Measurements from ENCODE around the gene UGT1A4.

Gene UGT1A4

DNA sequence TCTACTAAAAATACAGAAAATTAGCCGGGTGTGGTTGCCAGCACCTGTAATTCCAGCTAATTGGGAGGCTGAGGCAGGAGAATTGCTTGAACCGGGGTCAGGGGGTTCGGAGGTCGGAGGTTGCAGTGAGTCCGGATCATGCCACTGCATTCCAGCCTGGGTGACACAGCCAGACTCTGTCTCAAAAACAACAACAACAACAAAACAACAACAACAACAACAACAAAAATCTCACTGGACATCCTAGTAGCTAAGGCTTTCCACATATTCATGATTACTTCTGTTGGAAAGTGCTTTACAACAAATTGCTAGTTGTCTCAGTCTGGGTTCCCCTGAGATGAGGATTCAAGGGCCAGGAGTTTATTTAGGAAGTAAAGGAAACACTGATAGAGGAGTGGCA lies 55.3 kb downstream of the UGT1A4 start:
- H3K4me1 ChIP-seq (ENCODE audit: control insufficient read depth, low read depth, low read length): no peaks in the 10 kb centered on the region
- no peaks in the 10 kb centered on the region for H3K9me3 ChIP-seq (ENCODE audit: control insufficient read depth, low read depth, low read length)
- no peak overlapping the region for H3K4me3 ChIP-seq (ENCODE audit: low read length)
- no peaks in the 10 kb centered on the region for H3K36me3 ChIP-seq (ENCODE audit: control insufficient read depth, low read depth, low read length)
- H3K27me3 ChIP-seq (ENCODE audit: control insufficient read depth, insufficient read depth, low read length): no peaks in the 10 kb centered on the region
- no peak overlapping the region for H3K9ac ChIP-seq (ENCODE audit: low read length)
- no peak overlapping the region for H3K27ac ChIP-seq (ENCODE audit: low read length)

DNA sequence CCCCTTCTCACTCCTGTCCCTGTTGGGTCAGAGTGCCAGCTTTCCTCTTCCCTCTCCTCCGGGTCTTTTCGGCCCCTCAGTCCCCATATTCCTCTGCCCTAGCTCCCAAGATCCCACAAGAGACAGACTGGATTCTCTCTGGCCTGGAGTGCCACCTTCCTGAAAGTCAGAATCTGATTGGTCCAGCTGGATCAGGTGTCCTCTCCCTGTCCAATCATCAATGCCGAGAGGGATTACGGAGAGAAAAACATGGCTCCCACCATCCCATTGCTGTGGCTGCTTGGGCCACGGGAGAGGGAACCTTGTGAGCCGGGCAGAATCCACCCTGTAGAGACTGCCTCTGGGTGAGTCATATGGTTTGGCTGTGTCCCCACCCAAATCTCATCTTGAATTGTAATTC lies 56.9 kb downstream of the UGT1A4 start:
- Histone ChIP-seq H3K27ac (ENCODE audit: low read length) (no peak overlapping the region), H3K9me3 (ENCODE audit: control insufficient read depth, low read depth, low read length) (no peaks in the 10 kb centered on the region), H3K4me1 (ENCODE audit: control insufficient read depth, low read depth, low read length) (no peaks in the 10 kb centered on the region), H3K9ac (ENCODE audit: low read length) (no peak overlapping the region), H3K36me3 (ENCODE audit: control insufficient read depth, low read depth, low read length) (no peaks in the 10 kb centered on the region), H3K27me3 (ENCODE audit: control insufficient read depth, insufficient read depth, low read length) (no peaks in the 10 kb centered on the region), H3K4me3 (ENCODE audit: low read length) (no peak overlapping the region)

DNA sequence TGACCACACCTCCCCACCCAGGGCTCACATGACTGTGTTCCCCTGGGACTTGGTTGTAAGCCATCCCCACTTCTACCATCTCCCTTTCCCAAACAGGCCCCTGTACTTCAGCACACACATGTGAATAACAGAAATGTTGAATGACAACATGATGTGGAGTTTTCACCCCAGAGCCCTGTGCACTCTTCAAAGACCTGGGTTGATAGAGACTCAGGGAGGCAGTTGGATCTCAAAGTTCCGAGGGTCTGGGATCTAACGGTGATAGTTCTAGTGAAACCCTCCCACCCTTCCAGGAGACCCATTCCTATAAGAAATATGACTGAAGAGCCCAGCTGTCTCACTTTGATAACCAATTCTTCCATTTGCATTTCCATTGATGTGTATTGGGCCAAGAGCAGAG lies 59.5 kb downstream of the UGT1A4 start, which contains the start of gene MROH2A:
TSS of gene MROH2A (plus strand) at position 301 of the 400 bp plus-strand sequence. CDS start 1,029 bp downstream, outside the sequence.
- H3K4me1 ChIP-seq (ENCODE audit: control insufficient read depth, low read depth, low read length): no peaks in the 10 kb centered on the region

DNA sequence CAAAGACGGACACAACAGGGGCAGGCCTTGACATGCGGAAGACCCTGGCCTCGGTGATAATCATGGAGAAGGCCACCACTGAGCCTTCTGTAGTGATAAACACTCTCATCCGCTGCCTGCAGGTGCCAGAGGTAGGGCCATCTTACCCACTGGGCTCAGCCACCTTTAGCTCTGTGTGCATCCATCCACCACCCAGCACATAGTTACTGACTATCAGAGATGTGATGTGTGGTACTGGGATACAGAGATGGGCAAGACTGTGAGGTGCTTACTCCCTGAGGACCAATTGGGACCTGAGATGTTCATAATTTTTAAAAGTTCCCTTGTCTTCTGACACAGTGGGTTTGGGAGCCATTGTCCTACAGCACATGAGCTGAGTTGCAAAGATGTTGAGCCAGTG lies 61.2 kb downstream of the UGT1A4 start:
- no peaks in the 10 kb centered on the region for H3K36me3 ChIP-seq (ENCODE audit: control insufficient read depth, low read depth, low read length)
- H3K27me3 ChIP-seq (ENCODE audit: control insufficient read depth, insufficient read depth, low read length): no peaks in the 10 kb centered on the region
- H3K9ac ChIP-seq (ENCODE audit: low read length): no peak overlapping the region
- no peak overlapping the region for H3K4me3 ChIP-seq (ENCODE audit: low read length)
- H3K27ac ChIP-seq (ENCODE audit: low read length): no peak overlapping the region
- no peaks in the 10 kb centered on the region for H3K9me3 ChIP-seq (ENCODE audit: control insufficient read depth, low read depth, low read length)
- H3K4me1 ChIP-seq (ENCODE audit: control insufficient read depth, low read depth, low read length): no peaks in the 10 kb centered on the region

More for the DNA sequence above, 59.5 kb downstream of the UGT1A4 start, which contains the start of gene MROH2A:
- Histone ChIP-seq H3K27ac (ENCODE audit: low read length) (no peak within 1 kb of the TSS), H3K9ac (ENCODE audit: low read length) (no peak within 1 kb of the TSS), H3K27me3 (ENCODE audit: control insufficient read depth, insufficient read depth, low read length) (no peaks in the 10 kb centered on the region), H3K4me3 (ENCODE audit: low read length) (no peak within 1 kb of the TSS), H3K9me3 (ENCODE audit: control insufficient read depth, low read depth, low read length) (no peaks in the 10 kb centered on the region), H3K36me3 (ENCODE audit: control insufficient read depth, low read depth, low read length) (no peaks in the 10 kb centered on the region)

DNA sequence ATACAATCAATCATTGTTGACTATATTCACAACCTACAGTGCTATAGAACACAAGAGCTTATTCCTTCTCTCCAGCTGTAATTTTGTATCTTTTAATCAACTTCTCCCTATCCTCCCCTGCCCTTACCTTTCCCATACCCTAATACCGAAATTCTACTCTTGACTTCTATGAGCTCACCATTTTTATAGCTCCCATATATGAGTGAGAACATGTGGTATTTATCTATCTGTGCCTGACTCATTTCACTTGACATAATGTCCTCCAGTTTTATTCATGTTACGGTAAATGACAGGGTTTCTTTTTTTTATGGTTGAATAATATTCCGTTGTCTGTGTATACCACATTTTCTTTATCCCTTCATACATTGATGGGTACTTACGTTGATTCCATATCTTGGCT lies 62.2 kb downstream of the UGT1A4 start:
- Histone ChIP-seq H3K4me1 (ENCODE audit: control insufficient read depth, low read depth, low read length) (no peaks in the 10 kb centered on the region), H3K36me3 (ENCODE audit: control insufficient read depth, low read depth, low read length) (no peaks in the 10 kb centered on the region), H3K27me3 (ENCODE audit: control insufficient read depth, insufficient read depth, low read length) (no peaks in the 10 kb centered on the region), H3K27ac (ENCODE audit: low read length) (no peak overlapping the region), H3K4me3 (ENCODE audit: low read length) (no peak overlapping the region), H3K9ac (ENCODE audit: low read length) (no peak overlapping the region), H3K9me3 (ENCODE audit: control insufficient read depth, low read depth, low read length) (no peaks in the 10 kb centered on the region)

DNA sequence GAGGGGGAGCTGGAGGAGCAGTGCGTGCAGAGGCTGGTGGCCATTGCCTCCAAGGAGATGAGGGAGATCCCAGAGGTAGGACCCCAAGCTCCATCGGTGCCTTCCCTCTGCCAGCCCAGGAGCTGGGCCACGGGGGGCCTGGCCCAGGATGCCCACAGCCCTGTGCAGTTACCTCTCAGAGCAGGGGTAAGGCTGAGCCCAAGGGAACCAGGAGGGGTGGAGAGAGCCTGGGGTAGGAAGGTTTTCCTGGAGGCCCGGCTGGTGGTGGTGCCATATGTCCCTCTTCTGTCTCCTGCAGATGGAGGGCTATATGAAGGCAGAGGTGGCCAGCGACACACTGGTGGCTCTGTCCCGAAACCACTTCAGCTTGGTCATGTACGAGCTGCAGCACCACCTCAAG lies 71.0 kb downstream of the UGT1A4 start:
- Histone ChIP-seq H3K9ac (ENCODE audit: low read length) (no peak overlapping the region), H3K27ac (ENCODE audit: low read length) (no peak overlapping the region), H3K4me3 (ENCODE audit: low read length) (no peak overlapping the region)

DNA sequence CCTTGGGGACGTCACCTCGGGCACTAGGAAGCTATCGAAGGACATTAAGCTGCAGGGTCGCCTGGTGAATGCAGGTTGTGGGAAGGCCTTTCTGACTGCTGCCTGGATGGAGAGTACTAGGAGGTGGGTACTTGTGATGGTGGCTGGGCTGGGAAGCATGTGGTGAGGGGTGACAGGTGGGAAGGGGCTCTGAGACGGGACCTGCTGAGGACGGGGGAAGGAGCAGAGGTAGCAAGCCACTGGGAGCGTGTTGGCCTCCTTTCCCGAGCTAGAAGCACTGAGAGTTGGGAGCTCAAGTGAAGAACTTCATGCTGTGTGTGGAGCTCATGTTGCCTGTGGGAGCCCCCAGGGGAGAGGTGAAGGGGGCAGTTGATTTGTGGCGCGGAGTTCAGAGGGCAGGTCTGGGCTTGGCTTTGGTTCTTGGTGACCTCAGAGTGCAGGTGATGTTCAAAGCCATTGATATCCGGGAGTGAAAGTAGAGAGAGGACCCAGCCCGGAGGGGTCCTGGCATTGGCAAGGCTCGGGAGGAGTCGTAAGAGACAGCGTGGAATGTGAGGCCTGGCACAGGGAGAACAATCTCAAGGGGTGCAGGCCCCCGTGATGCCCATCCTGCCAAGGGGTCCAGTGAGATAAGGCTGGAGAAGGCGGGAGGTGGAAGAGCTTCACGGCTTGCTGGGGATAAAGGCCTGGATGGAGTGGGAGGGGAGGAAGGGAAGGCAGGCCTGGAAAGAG lies 72.8 kb downstream of the UGT1A4 start:
- no peaks in the 10 kb centered on the region for H3K27me3 ChIP-seq (ENCODE audit: control insufficient read depth, insufficient read depth, low read length)
- no peaks in the 10 kb centered on the region for H3K4me1 ChIP-seq (ENCODE audit: control insufficient read depth, low read depth, low read length)
- no peaks in the 10 kb centered on the region for H3K36me3 ChIP-seq (ENCODE audit: control insufficient read depth, low read depth, low read length)
- no peaks in the 10 kb centered on the region for H3K9me3 ChIP-seq (ENCODE audit: control insufficient read depth, low read depth, low read length)
- H3K4me3 ChIP-seq (ENCODE audit: low read length): no peak overlapping the region
- no peak overlapping the region for H3K9ac ChIP-seq (ENCODE audit: low read length)
- H3K27ac ChIP-seq (ENCODE audit: low read length): no peak overlapping the region

More for the DNA sequence above, 71.0 kb downstream of the UGT1A4 start:
- Histone ChIP-seq H3K27me3 (ENCODE audit: control insufficient read depth, insufficient read depth, low read length) (no peaks in the 10 kb centered on the region), H3K4me1 (ENCODE audit: control insufficient read depth, low read depth, low read length) (no peaks in the 10 kb centered on the region), H3K36me3 (ENCODE audit: control insufficient read depth, low read depth, low read length) (no peaks in the 10 kb centered on the region), H3K9me3 (ENCODE audit: control insufficient read depth, low read depth, low read length) (no peaks in the 10 kb centered on the region)

DNA sequence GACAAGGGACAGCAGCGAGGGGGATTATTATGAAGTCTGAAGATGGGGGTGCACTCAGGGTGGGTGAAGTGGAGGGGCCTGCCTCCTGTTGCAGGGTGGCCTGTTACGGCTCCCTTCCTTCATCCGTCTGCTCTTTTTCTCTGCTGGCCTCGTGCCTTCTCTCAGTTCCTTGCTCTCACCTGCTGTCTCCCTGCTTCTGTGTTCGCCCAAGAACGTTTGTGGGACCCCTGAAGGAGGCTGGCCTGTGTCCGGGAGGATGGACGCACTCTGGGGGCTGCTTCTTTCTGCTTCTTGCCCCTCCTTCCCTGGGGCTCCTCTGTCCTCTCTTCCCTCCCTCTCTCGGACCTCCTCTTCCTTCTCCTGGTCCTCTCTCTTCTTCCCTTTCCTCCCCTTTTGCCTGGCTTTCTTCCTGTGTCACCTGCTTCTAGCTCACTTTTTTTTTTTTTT lies 73.4 kb downstream of the UGT1A4 start:
- Histone ChIP-seq H3K9ac (ENCODE audit: low read length) (no peak overlapping the region), H3K27ac (ENCODE audit: low read length) (no peak overlapping the region), H3K4me3 (ENCODE audit: low read length) (no peak overlapping the region), H3K27me3 (ENCODE audit: control insufficient read depth, insufficient read depth, low read length) (no peaks in the 10 kb centered on the region), H3K9me3 (ENCODE audit: control insufficient read depth, low read depth, low read length) (no peaks in the 10 kb centered on the region), H3K36me3 (ENCODE audit: control insufficient read depth, low read depth, low read length) (no peaks in the 10 kb centered on the region), H3K4me1 (ENCODE audit: control insufficient read depth, low read depth, low read length) (no peaks in the 10 kb centered on the region)

DNA sequence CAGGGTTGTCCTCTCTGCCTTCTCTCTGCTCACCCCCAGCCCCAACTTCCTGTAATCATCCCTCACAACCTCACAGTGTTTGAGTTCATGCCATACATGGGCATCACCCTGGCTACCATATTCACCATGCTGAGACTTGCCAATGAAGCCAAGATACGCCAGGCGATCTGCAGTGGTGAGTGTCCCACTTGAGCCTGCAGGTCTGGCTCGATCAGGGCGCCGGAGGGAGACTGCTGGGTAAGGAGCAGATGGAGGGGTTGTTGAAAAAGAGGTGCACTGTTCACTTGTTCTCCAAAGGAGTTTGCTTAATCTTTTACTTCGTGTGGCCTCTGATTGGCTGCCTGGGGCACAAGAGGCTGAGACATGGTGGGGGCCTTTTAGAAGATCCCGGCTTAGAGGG lies 74.2 kb downstream of the UGT1A4 start:
- Histone ChIP-seq H3K4me3 (ENCODE audit: low read length) (no peak overlapping the region), H3K9me3 (ENCODE audit: control insufficient read depth, low read depth, low read length) (no peaks in the 10 kb centered on the region), H3K4me1 (ENCODE audit: control insufficient read depth, low read depth, low read length) (no peaks in the 10 kb centered on the region), H3K27ac (ENCODE audit: low read length) (no peak overlapping the region), H3K27me3 (ENCODE audit: control insufficient read depth, insufficient read depth, low read length) (no peaks in the 10 kb centered on the region), H3K36me3 (ENCODE audit: control insufficient read depth, low read depth, low read length) (no peaks in the 10 kb centered on the region), H3K9ac (ENCODE audit: low read length) (no peak overlapping the region)

DNA sequence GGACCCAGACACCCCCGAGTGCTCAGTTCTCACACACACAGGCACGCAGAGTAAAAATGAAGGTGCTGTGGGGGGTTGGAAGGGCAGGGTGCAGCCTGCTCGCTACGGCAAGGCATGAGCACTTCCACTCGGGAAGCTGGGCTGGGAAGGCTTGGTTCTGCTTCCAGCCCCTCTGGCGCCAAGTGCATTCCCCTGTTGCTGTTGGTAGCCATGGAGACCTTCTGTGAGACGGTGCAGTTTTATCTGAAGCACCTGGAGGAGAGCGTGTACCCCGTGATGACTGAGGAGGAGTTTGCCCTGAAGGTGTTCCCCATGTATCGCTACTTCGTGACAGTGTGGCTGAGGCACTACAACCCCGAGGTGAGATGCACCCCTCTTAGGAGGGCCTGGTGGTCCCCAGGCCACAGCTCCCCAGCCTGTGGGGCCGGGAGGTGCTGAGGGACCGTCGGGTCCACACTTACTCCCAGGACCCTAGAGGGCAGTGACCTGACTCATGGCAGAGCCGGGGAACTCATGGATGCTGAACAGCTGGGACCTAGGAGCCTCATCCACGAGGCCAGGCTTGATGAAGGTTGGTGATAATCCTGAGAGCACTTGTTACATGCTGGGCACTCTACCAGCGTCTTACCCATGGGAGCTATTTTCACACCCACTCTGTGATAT lies 75.1 kb downstream of the UGT1A4 start:
- H3K36me3 ChIP-seq (ENCODE audit: control insufficient read depth, low read depth, low read length): no peaks in the 10 kb centered on the region
- no peaks in the 10 kb centered on the region for H3K27me3 ChIP-seq (ENCODE audit: control insufficient read depth, insufficient read depth, low read length)
- H3K4me3 ChIP-seq (ENCODE audit: low read length): no peak overlapping the region
- no peaks in the 10 kb centered on the region for H3K4me1 ChIP-seq (ENCODE audit: control insufficient read depth, low read depth, low read length)
- H3K9ac ChIP-seq (ENCODE audit: low read length): no peak overlapping the region
- no peak overlapping the region for H3K27ac ChIP-seq (ENCODE audit: low read length)
- H3K9me3 ChIP-seq (ENCODE audit: control insufficient read depth, low read depth, low read length): no peaks in the 10 kb centered on the region

DNA sequence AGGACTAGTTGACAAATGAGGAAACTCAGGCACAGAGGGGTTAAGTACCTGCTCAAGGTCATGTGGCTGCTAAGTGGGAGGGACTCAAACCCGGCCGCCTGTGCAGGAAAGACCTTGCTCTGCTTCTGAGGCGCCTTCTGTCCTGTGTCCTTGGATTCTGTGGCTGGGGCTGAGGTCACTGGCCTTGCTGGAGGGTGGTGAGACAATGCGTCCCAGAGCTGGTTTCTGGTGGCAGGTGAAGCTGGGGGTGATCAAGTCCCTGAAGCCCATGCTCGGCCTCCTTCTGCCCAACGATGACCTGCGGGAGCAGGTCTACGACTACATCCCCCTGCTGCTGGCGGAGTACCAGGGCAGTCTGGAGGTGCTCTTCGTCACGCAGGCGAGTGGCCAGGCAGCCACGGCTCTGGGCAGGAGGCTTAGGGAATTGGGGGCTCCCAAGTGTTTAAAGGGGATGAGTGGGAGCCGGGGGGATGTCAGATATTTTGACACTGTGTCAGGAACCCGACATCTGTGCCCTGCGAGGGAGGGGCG lies 75.7 kb downstream of the UGT1A4 start:
- Histone ChIP-seq H3K27me3 (ENCODE audit: control insufficient read depth, insufficient read depth, low read length) (no peaks in the 10 kb centered on the region), H3K4me3 (ENCODE audit: low read length) (no peak overlapping the region), H3K9ac (ENCODE audit: low read length) (no peak overlapping the region), H3K9me3 (ENCODE audit: control insufficient read depth, low read depth, low read length) (no peaks in the 10 kb centered on the region), H3K36me3 (ENCODE audit: control insufficient read depth, low read depth, low read length) (no peaks in the 10 kb centered on the region), H3K27ac (ENCODE audit: low read length) (no peak overlapping the region), H3K4me1 (ENCODE audit: control insufficient read depth, low read depth, low read length) (no peaks in the 10 kb centered on the region)
